D341Med (cell line): ENCODE measurements around the gene CDH16.
A peak's percentile ranks its signal among the peaks of the same experiment; 100 is the strongest.
"Not testable (repeated sequence)": the region's sequence is repeated elsewhere in the genome, so short reads cannot be mapped to it uniquely, and the experiment has no call there.

ENCODE experiments used
- DNase-seq: peaks from one replicate; pipeline ENCODE4 v3.0.0; 2012; ENCODE audit warnings: low spot score

CDH16 gene

DNA sequence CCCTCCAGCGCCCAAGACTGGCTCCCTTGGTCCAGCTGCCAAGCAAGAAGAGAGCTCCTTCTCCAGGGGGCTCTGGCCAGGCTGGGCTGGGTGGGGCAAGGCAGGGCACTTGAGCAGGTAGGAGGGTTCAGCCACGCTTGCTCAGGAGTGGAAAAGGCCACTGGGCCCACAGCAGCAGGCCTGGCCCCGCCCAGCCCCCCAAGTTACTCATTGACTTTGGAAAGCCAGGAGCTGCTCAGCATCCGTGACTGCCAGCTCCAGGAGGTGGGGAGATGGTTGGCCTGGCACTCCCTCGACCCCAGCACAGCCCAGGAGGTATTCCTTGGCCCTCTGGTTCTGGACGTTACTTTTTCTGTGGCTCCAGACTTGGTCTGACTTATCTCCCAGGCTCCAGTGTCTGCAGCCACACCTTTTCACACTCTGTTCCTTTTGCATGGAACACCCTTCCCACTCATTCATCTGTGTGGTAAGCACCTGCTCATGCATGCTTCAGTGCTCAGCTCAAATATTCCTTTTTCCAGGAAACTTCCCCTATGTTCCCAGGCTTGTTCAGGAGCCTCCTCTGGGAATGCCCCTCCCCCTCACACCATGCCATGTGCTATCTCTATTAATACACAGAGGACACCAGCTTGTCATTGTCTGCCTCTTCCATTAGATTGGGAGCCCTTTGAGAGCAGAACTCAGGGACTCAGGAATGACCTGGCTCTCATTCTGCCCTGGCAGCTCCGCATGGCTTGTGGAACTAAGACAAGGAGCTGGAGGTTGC is at the start of gene CDH16:
Gene CDH16 (minus strand): TSS at position 83 of the 766 bp plus-strand sequence. CDS start 820 bp downstream, outside the sequence.
- no peak for DNase-seq

DNA sequence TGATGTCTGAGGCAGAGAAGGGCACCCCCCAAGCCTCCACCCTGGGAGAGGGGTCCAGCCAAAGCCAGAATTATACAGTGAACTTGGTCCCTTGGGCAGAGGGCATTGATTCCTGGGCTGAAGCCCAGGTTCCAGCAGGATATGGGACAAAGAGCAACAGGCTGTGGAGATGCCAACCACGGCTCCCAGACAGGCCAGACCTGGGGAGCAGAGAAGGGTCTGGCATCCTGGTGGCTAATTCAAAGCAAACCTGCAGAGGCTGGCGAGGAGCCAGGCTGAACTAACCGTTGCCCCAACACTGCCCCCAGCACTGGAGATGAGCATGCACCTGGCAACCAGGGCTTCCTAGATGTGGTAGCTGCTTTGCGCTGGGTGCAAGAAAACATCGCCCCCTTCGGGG is 45.4 kb upstream of the CDH16 start:
- DNase-seq: no peak

- DNase-seq: peak; percentile 76
Measured at GRCh38 chr16:66961914-66962313, 43.2 kb upstream of the CDH16 start.

GRCh38 chr16:66961065-66961744 is 42.5 kb upstream of the CDH16 start, which contains the start of gene CES3:
TSS of gene CES3 (plus strand) at chr16:66961266. CDS start at chr16:66961308, 42 bp downstream.
- peak; percentile 86 for DNase-seq

DNA sequence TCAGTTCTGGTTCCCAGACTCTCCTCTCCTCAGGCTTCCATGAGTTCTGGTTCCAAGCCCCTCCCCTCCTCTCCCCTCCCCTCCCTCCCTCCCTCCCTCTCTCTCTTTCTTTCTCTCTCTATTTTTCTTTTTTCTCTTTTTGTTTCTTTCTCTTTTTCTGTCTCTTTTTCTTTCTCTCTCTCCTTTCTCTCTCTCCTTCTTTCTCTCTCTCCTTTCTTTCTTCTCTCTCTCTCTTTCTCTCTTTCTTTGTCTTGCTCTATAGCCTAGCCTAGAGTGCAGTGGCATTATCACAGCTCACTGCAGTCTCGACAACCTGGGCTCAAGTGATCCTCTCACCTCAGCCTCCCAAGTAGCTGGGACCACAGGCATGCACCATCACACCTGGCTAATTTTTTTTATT is 41.6 kb upstream of the CDH16 start:
- no peak for DNase-seq

DNA sequence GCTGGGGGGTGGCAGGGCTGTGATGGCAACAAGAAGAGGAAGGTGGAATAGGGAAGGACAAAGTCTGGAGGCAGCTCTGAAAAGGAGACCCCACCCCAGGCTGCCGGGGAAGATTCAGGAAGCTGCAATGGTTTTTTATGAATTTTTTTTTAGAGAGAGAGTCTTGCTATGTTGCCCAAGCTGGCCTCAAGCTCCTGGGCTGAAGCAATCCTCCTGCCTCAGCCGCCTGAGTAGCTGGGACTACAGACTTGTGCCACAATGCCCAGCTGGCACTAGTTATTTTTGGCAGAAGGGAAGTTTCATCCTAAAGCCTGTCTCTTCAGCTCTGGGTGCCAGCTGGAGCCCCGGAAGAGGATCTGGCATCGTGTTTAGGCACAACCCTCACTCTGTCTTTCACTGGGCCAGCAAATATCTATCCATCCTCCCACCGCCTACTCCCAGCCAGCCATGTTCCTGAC is 41.0 kb upstream of the CDH16 start:
- no peak for DNase-seq

DNA sequence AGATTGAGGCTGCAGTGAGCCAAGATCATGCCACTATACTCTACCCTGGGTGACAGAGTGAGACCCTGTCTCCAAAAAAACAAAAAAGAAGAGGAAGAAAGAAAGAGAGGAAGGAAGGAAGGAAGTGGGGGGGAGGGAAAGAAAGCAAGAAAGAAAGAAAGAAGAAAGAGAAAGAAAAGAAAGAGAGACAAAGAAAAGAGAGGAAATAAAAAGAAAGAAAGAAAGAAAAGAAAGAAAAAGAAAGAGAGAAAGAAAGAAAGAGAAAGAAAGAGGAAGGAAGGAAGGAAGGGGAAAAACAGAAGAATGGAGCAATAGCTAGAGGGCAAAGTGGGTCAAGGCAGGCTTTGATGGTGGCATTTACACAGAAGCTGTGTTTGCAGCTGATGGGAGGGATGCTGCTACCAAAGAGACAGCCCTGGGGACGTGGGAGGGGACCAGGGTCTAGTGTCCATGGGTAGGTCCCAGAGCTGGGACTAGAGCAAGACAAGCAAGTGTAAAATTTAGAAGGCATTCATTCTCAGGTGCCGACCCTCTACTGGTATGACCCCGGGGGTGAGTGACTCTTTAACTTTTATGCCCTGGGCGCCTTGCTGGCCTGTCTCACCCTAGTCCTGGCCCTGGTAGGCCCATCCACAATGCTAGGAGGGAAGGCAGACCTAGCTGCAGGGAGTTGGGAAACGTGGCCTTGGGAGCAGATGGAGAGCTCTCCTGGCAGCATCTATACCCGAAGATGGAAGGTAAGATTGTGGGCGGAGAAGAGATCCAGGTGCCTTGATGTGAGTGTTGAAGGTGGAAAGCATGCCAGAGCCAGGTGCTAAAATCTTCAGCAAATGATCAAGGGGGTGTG is 40.4 kb upstream of the CDH16 start:
- no peak for DNase-seq

DNA sequence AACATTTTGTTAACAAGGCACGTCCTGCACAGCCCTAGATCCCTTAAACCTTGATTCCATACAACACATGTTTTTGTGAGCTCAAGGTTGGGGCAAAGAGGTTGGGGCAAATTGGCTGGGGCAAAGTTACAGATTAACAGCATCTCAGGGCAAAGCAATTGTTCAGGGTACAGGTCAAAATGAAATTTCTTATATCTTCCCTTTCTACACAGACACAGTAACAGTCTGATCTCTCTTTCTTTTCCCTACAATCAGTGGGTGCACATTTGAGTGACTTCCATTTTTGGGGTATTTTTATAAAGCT is 37.4 kb upstream of the CDH16 start:
- not testable (repeated sequence) for DNase-seq

DNA sequence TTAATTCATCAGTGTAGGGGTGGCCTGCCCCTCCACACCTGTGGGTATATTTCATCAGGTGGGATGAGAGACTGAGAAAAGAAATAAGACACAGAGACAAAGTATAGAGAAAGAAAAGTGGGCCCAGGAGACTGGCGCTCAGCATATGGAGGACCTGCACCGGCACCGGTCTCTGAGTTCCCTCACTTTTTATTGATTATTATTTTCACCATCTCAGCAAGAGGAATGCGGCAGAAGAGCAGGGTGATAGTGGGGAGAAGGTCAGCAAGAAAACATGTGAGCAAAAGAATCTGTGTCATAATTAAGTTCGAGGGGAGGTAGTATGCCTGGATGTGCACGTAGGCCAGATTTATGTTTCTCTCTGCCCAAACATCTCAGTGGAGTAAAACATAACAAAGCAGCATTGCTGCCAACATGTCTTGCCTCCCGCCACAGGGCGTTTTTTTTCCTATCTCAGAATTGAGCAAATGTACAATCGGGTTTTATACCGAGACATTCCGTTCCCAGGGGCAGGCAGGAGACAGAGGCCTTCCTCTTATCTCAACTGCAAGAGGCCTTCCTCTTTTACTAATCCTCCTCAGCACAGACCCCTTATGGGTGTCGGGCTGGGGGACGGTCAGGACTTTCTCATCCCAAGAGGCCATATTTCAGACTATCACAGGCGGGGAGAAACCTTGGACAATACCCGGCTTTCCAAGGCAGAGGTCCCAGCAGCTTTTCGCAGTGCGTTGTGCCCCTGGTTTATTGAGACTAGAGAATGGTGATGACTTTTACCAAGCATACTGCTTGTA is 36.9 kb upstream of the CDH16 start:
- DNase-seq: not testable (repeated sequence)

- DNase-seq: peak; percentile 71
Measured at GRCh38 chr16:66954097-66954659, 35.5 kb upstream of the CDH16 start.

- no peak for DNase-seq
Measured at GRCh38 chr16:66953462-66954096, 34.9 kb upstream of the CDH16 start.

DNA sequence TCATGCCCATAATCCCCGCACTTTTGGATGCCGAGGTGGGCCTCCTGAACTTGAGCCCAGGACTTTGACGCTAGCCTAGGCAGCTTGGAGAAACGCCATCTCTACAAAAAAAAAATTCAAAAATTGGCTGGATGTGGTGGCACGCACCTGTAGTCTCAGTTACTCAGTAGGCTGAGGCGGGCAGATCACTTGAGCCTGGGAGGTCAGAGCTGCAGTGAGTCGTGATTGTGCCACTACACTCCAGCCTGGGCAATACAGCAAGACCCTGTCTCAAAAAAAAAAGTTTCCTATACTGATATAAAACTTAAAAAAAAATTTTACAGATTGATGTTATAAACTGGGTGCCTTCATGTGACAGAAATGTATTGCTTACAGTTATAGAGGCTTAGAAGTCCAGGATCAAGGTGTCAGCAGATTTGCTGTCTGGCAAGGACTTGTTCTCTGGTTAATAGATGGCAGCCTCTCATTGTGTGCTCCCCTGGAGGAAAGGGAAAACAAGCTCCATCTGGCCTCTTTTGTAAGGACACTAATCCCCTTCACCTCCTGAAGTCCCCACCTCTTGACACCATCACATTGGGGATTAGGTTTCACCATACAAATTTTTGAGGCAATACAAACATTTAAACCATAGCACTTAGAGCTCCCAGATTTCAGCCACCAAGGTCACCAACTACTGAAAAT is 33.9 kb upstream of the CDH16 start:
- DNase-seq: no peak

GRCh38 chr16:66950971-66951790 is 32.5 kb upstream of the CDH16 start:
- DNase-seq: no peak

DNA sequence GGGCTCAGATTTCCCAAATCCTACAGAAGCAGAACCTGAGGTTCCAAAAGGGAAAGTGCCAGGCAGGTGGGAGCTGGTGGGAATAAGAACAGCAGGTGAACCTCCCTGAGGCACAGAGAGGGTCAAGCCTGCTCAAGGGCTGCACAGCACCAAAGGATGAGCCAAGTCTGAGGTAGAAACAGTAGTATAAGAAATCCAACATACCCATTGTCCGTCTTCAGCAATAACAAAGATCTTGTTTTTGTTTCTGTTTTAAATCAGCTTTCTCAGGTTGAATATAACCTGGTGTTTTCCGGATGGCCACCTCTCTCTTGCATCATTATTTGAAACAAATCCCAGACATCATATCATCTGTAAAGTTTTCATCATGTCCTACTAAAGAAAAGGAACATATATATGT is 31.8 kb upstream of the CDH16 start:
- no peak for DNase-seq

GRCh38 chr16:66949472-66949871 is 30.8 kb upstream of the CDH16 start:
- no peak for DNase-seq

DNA sequence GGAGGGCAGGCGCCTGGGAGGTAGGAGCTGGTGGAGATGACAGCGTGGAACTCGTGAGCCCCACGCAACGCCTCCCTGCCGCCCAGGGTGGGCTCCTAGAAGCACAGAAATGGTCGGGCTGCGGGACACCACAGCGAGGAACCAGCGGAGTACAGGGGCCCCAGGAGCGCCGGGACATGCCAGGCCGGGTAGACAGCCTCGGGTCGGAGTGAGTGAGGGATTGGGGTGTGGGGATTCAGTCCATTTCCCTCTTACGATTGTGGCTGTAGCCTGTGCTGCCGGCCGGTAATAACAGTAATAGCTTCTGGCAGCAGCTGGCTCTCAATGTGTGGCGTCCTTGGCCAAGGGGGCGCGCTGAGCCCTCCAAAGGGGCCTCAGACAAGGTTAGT is 30.1 kb upstream of the CDH16 start:
- DNase-seq: no peak

GRCh38 chr16:66948134-66948836 is 29.6 kb upstream of the CDH16 start:
- DNase-seq: no peak

DNA sequence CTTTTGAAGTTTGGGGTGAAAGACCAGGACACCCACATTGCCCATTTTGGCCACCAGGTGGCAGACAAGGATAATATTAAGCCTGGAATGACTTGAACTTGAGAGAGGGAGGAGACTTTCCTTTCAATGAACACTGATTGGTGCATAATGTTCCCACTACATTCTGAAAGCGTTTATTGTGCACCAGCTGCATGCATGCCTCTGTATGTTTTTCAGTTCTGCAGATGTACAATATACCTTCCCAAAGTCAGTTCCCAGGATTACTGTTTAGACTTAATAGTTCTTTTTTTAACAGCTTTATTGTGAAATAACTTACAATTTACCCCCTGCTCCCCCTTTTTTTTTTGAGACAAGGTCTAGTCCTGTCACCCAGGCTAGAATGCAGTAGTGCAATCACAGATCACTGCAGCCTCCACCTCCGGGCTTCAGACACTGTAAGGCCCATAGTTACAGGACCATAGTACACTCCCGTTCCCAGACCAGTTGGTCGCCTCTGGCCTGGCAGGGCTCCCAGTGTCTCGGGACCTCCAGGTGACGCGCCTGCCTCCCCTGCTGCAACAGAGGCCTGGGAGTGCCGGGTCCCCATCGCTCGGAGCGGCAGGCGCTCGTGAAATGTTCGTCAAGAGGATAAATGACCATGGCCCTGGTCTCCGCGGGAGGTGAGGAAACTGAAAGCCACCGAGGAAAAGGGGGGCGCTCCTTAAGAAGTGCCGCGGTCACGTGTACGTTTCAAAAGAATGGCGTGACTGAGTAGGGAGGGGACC is 28.8 kb upstream of the CDH16 start:
- DNase-seq: peak; percentile 74
